Mucosa of stomach (tissue), 1 donor: ENCODE measurements around the gene PI4K2B.
"Not testable (repeated sequence)": the region's sequence is repeated elsewhere in the genome, so short reads cannot be mapped to it uniquely, and the experiment has no call there.

Source experiments
- H3K27me3 ChIP-seq: one replicate; pipeline ENCODE4 v1.7.0; 2013; ENCODE audit warnings: mild to moderate bottlenecking, low read length; ENCODE audit not compliant: control insufficient read depth, insufficient read depth
- H3K36me3 ChIP-seq: one replicate; pipeline ENCODE4 v1.7.0; 2013; ENCODE audit warnings: low read length; ENCODE audit not compliant: control insufficient read depth, insufficient read depth
- H3K4me1 ChIP-seq: one replicate; pipeline ENCODE4 v1.7.0; 2013; ENCODE audit warnings: mild to moderate bottlenecking, low read length; ENCODE audit not compliant: control insufficient read depth, insufficient read depth
- H3K4me3 ChIP-seq: one replicate; pipeline ENCODE4 v1.7.0; 2013; ENCODE audit warnings: low read length
- H3K9ac ChIP-seq: one replicate; pipeline ENCODE4 v1.7.0; 2013; ENCODE audit warnings: mild to moderate bottlenecking, low read length, moderate library complexity
- H3K9me3 ChIP-seq: one replicate; pipeline ENCODE4 v1.7.0; 2013; ENCODE audit warnings: mild to moderate bottlenecking, low read length, moderate library complexity; ENCODE audit not compliant: control insufficient read depth
- donor health status: Pancreatic carcinoma.

PI4K2B gene

DNA sequence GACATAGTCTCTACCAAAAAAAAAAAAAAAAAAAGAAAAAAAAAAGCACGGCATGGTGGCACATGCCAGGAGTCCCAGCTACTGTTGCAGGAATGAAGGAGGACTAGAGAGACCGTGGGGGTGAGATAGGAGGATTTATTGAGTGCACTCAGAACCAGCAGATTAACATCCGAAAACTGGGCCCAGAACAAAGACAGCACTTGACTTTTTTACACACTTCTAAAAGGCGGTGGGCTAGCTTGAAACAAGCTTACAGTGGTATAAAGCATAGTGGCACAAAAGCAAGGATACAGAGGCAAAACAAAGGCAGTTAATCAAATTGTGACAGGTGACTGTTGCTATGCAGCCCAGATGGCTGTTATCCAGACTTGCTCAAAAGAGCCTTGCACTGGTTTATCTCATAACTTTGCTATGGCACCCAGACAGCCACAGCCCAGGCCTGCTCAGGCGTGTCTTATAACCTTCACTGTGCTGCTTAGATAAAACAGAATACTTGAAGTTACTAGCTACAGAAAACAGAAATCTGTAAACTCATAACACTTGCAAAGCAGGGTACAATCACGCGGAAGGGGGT lies 9.9 kb upstream of the PI4K2B start:
- Histone ChIP-seq H3K36me3 (no peaks in the 10 kb centered on the region), H3K4me3 (no peak overlapping the region), H3K9ac (no peak overlapping the region), H3K27me3 (no peaks in the 10 kb centered on the region), H3K9me3 (peaks cover 17% of the 10 kb centered on the region), H3K4me1 (no peaks in the 10 kb centered on the region)

DNA sequence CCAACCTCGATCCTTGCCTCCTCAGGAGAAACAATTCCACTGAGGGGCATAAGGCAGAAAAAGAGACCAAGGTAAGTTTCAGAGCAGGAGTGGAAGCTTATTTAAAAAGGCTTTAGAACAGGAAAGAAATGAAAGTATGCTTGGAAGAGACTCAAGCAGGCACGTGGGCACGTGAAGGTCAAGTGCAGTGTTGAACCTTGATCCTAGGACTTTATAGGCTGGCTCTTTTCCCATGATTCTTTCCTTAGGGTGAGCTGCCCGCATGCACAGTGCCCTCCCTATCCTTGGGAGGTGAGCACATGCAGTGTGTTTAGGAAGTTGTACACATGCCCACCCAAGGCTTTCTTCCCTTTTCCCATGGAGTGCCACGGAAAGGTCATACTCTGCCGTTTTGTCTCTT lies 4.0 kb upstream of the PI4K2B start:
- Histone ChIP-seq H3K4me1 (no peaks in the 10 kb centered on the region), H3K4me3 (no peak overlapping the region), H3K9me3 (no peaks in the 10 kb centered on the region), H3K36me3 (no peaks in the 10 kb centered on the region), H3K27me3 (no peaks in the 10 kb centered on the region), H3K9ac (no peak overlapping the region)

- Histone ChIP-seq H3K9ac (peak overlapping the region; percentile 74), H3K4me3 (peak overlapping the region; percentile 37), H3K36me3 (no peaks in the 10 kb centered on the region), H3K9me3 (no peaks in the 10 kb centered on the region), H3K27me3 (no peaks in the 10 kb centered on the region), H3K4me1 (peaks cover 11% of the 10 kb centered on the region)
Measured at GRCh38 chr4:25233194-25233593, 639 bp upstream of the PI4K2B start.

- H3K36me3 ChIP-seq, result no peaks in the 10 kb centered on the region
- H3K9me3 ChIP-seq, result no peaks in the 10 kb centered on the region
- H3K9ac ChIP-seq, result peak overlapping the region; percentile 74
Measured at GRCh38 chr4:25234390-25235370, 847 bp downstream of the PI4K2B start.

DNA sequence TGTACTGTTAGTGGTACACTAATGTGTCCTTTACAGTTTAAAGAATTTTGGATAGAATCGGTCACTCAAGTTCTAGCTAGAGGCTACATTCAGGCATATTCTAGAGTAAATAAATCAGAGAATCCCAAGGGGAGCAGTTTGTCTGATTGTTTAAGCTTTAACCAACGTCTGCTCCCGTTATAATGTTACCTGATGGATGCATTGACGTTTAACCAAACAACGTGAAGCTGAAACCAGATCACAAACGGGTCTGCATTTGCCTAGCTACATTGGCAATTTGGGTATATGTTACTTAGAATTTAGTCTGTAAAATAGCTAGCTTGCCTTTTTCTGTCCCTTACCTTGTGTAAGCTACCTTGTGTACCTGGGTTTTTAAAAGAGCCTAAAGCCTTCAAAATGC lies 1.6 kb downstream of the PI4K2B start:
- peaks cover 21% of the 10 kb centered on the region for H3K4me1 ChIP-seq
- H3K27me3 ChIP-seq, result no peaks in the 10 kb centered on the region
- H3K4me3 ChIP-seq, result peak overlapping the region; percentile 64
- no peaks in the 10 kb centered on the region for H3K36me3 ChIP-seq
- no peaks in the 10 kb centered on the region for H3K9me3 ChIP-seq
- H3K9ac ChIP-seq, result peak overlapping the region; percentile 74

More at GRCh38 chr4:25234390-25235370, 847 bp downstream of the PI4K2B start:
- H3K4me1 ChIP-seq, result peaks cover 14% of the 10 kb centered on the region
- H3K4me3 ChIP-seq, result peak overlapping the region; percentile 64
- no peaks in the 10 kb centered on the region for H3K27me3 ChIP-seq

GRCh38 chr4:25236030-25236429 lies 2.2 kb downstream of the PI4K2B start:
- H3K36me3 ChIP-seq, H3K27me3 ChIP-seq, H3K9ac ChIP-seq, H3K4me3 ChIP-seq, H3K9me3 ChIP-seq: not testable (repeated sequence)
- H3K4me1 ChIP-seq, result peaks cover 26% of the 10 kb centered on the region

- Histone ChIP-seq H3K27me3 (no peaks in the 10 kb centered on the region), H3K4me1 (peaks cover 26% of the 10 kb centered on the region), H3K9me3 (no peaks in the 10 kb centered on the region), H3K9ac (no peak overlapping the region), H3K4me3 (no peak overlapping the region), H3K36me3 (no peaks in the 10 kb centered on the region)
Measured at GRCh38 chr4:25236971-25237370, 3.1 kb downstream of the PI4K2B start.

- Histone ChIP-seq H3K4me3 (no peak overlapping the region), H3K4me1 (peaks cover 26% of the 10 kb centered on the region), H3K9me3 (no peaks in the 10 kb centered on the region), H3K9ac (no peak overlapping the region), H3K36me3 (no peaks in the 10 kb centered on the region), H3K27me3 (no peaks in the 10 kb centered on the region)
Measured at GRCh38 chr4:25238052-25238451, 4.2 kb downstream of the PI4K2B start.

DNA sequence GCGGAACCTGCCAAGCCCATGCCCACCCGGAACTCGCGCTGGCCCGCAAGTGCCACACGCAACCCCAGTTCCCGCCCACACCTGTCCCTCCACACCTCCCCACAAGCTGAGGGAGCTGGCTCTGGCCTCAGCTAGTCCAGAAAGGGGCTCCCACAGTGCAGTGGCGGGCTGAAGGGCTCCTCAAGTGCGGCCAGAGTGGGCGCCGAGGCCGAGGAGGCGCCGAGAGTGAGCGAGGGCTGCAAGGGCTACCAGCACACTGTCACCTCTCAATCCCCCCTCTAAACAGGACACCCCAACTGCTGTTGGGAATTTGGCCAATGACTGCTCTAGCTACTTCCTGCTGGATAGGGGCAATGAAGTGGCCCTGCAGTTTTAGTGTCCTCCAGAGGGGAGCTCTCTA lies 5.7 kb downstream of the PI4K2B start:
- peaks cover 26% of the 10 kb centered on the region for H3K4me1 ChIP-seq
- H3K27me3 ChIP-seq, H3K9me3 ChIP-seq, H3K4me3 ChIP-seq, H3K36me3 ChIP-seq, H3K9ac ChIP-seq: not testable (repeated sequence)

- H3K36me3 ChIP-seq, H3K9me3 ChIP-seq, H3K27me3 ChIP-seq, H3K4me3 ChIP-seq, H3K9ac ChIP-seq: not testable (repeated sequence)
- H3K4me1 ChIP-seq, result peaks cover 20% of the 10 kb centered on the region
Measured at GRCh38 chr4:25240754-25241210, 6.9 kb downstream of the PI4K2B start.

DNA sequence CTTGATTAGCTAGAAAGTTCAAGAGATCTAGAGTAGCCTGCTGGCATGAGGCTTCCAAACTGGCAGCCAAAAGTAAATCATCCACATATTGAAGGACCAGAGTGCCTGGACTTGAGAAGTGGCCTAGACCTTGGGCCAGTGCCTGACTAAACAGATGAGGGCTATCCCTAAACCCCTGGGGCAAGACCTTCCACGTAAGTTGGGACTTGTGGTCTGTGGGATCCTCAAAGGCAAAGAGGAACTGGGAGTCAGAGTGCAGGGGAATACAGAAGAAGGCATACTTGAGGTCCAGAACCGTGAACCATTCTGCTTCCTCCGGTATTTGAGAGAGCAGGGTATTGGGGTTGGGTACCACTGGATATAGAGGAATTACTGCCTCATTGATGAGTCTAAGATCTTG lies 8.4 kb downstream of the PI4K2B start:
- not testable (repeated sequence) for H3K27me3 ChIP-seq, H3K9ac ChIP-seq, H3K4me3 ChIP-seq, H3K9me3 ChIP-seq, H3K36me3 ChIP-seq
- H3K4me1 ChIP-seq, result peaks cover 22% of the 10 kb centered on the region

GRCh38 chr4:25245181-25245580 lies 11.3 kb downstream of the PI4K2B start:
- Histone ChIP-seq H3K9me3 (no peaks in the 10 kb centered on the region), H3K4me1 (peaks cover 10% of the 10 kb centered on the region), H3K4me3 (no peak overlapping the region), H3K27me3 (no peaks in the 10 kb centered on the region), H3K9ac (no peak overlapping the region), H3K36me3 (no peaks in the 10 kb centered on the region)
